ENCODE measurements around the gene LGALS9. TPM values are rescaled to one million over a fixed set of nuclear protein-coding genes. Genes with fewer than 3 reads are reported as not detected.

The LGALS9 gene
- total and polyA plus RNA-seq, 12 donors, result 7.5 to 79.1 (median 17.5) TPM

DNA sequence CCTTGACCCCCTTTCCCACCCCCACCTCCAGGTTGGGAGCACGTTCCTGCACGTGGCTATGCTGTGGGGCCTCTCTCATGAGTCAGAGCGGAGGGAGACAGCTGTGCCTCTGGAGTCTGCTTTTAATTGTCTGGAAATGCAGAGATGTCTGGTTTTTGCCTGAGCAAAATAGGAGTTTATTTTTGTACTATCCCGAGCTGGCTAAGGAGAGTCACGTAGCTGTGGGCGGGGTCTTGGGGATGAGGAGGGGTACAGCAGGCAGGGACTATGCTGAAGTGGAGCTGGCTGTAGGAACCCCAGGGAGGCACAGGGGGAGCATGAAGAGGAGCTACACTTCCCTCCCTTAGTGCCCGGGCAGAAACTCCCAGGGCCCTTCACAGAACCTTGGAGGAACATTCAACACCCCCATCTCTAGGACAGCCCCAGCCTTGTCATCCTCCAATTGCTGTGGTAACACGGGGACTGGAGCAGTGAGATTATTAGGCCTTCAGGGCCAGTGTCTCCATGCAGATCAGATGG is 44.7 kb upstream of the LGALS9 start:
- DNase-seq (no peak), ATAC-seq (peak in 4 of 8 donors; percentile 5 to 26 (median 17))
- Histone ChIP-seq H3K4me1 (peaks cover 0 to 9% (median 0%) of the 10 kb centered on the region in 9 donors), H3K27me3 (no peaks in the 10 kb centered on the region), H3K4me3 (no peak overlapping the region), H3K36me3 (peaks cover 0 to 86% (median 0%) of the 10 kb centered on the region in 9 donors), H3K27ac (peak overlapping the region in 1 of 10 donors; percentile 41), H3K9me3 (no peaks in the 10 kb centered on the region)
- TF ChIP-seq, protein P1, sequence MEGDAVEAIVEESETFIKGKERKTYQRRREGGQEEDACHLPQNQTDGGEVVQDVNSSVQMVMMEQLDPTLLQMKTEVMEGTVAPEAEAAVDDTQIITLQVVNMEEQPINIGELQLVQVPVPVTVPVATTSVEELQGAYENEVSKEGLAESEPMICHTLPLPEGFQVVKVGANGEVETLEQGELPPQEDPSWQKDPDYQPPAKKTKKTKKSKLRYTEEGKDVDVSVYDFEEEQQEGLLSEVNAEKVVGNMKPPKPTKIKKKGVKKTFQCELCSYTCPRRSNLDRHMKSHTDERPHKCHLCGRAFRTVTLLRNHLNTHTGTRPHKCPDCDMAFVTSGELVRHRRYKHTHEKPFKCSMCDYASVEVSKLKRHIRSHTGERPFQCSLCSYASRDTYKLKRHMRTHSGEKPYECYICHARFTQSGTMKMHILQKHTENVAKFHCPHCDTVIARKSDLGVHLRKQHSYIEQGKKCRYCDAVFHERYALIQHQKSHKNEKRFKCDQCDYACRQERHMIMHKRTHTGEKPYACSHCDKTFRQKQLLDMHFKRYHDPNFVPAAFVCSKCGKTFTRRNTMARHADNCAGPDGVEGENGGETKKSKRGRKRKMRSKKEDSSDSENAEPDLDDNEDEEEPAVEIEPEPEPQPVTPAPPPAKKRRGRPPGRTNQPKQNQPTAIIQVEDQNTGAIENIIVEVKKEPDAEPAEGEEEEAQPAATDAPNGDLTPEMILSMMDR (IDR thresholded peaks at IDR 0.05), result no peak
- intact Hi-C loops (cut with DNase I), result loop anchor here in 3 of 10 donors (5.0 to 10.0 kb wide), 4 partner anchors 34 to 131 kb away; partner anchors contain the start of gene KSR1 (in 1 of the 3)
- 78 to 85% methylated on average over 8 of the region's 8 CpGs for WGBS, 2 donors

DNA sequence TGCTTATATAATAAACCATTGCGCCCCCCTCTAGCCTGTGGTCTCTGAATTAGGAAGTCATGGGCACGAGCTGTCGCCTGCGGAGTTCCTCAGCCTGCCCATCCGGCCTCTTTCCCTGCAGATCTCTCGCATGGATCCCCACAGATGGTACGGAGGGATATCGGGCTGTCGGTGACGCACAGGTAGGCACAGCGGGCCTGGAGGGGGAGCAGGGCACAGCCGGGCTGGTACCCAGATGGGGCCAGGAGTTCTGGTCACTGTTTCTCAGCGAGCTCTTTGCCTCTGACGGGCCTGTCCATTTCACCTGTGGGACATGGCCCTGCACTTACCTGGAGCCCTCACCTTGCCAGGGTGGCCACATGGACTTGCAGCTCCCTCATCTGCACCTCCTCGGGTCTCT is 42.6 kb upstream of the LGALS9 start:
- H3K27ac ChIP-seq, result no peak overlapping the region
- no peak overlapping the region for H3K4me3 ChIP-seq
- no peaks in the 10 kb centered on the region for H3K9me3 ChIP-seq
- peaks cover 0 to 6% (median 0%) of the 10 kb centered on the region in 9 donors for H3K4me1 ChIP-seq
- intact Hi-C loops (cut with DNase I), result loop anchor here in 3 of 10 donors (5.0 to 10.0 kb wide), 4 partner anchors 36 to 134 kb away; partner anchors contain the start of gene KSR1 (in 1 of the 3)
- no peaks in the 10 kb centered on the region for H3K27me3 ChIP-seq
- WGBS, 2 donors, result 95 to 96% methylated on average over 15 of the region's 15 CpGs
- DNase-seq (no peak), ATAC-seq (no peak)
- TF ChIP-seq, protein P1 (IDR thresholded peaks at IDR 0.05), result no peak
- peaks cover 0 to 98% (median 0%) of the 10 kb centered on the region in 9 donors for H3K36me3 ChIP-seq

DNA sequence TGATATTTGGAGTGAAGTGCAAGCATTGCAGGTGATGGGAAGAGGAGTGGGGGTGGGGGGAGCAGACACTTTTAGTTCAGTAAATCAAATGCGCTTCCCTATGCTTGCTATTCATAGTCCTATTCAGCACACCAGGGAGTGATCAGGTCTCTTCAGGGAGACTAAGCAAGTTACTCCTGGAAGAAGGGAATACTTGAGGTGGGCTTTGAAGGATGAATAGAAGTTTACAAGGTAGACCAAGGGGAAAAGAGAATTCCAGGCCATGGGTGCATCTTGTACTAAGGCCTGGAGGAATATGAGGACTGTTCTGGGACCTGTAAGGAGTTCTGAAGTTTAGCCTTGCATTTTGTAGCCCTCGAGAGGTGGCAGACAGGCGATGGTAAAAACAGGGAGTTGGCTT is 40.1 kb upstream of the LGALS9 start:
- Histone ChIP-seq H3K9me3 (no peaks in the 10 kb centered on the region), H3K4me1 (peaks cover 0 to 2% (median 0%) of the 10 kb centered on the region in 9 donors), H3K27me3 (no peaks in the 10 kb centered on the region), H3K36me3 (peaks cover 0 to 95% (median 0%) of the 10 kb centered on the region in 9 donors), H3K27ac (no peak overlapping the region), H3K4me3 (no peak overlapping the region)
- whole genome bisulfite sequencing, 2 donors, result 97 to 100% methylated on average over 3 of the region's 3 CpGs
- TF ChIP-seq, protein P1 (IDR thresholded peaks at IDR 0.05), result no peak
- ATAC-seq (no peak), DNase-seq (no peak)
- intact Hi-C loops (cut with DNase I), result loop anchor here in 4 of 10 donors (10.0 kb wide), 2 partner anchors 96 to 206 kb away; no protein-coding TSS in a partner anchor

DNA sequence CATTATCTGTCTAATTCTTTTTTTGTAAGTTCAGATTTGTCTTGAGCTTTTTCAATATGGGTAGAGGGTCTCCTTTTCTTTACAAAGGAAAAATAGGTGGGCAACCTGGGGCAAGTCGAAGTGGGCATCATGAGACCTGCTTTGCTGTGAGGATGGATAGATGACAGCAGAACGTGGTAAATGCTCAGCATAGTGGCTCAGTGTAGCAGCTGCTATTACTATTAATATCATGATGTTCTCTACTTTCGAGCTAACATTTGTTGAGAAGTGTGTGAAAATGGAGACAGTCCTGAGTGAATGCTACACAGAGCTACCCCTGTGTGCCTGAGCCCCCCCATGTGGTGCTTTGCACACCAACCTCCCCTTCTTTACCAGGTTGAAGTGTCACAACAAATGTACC is 39.0 kb upstream of the LGALS9 start:
- H3K4me3 ChIP-seq, result no peak overlapping the region
- H3K9me3 ChIP-seq, result no peaks in the 10 kb centered on the region
- no peak for ATAC-seq
- intact Hi-C loops (cut with DNase I), result loop anchor here in 4 of 10 donors (10.0 kb wide), 2 partner anchors 97 to 207 kb away; no protein-coding TSS in a partner anchor
- no peak for DNase-seq
- peaks cover 0 to 8% (median 0%) of the 10 kb centered on the region in 9 donors for H3K4me1 ChIP-seq
- WGBS, 2 donors, result 88 to 95% methylated on average over 3 of the region's 3 CpGs
- peaks cover 0 to 96% (median 0%) of the 10 kb centered on the region in 9 donors for H3K36me3 ChIP-seq
- H3K27me3 ChIP-seq, result no peaks in the 10 kb centered on the region
- H3K27ac ChIP-seq, result no peak overlapping the region
- TF ChIP-seq, protein P1 (IDR thresholded peaks at IDR 0.05), result no peak

All from heart right ventricle (tissue), 16 donors.